NCI-H1930 (cell line): ENCODE results near the gene FHIT.
"Not testable (repeated sequence)": the region's sequence is repeated elsewhere in the genome, so short reads cannot be mapped to it uniquely, and the experiment has no call there.

ENCODE experiments used
- DNase-seq, 2 experiments: peaks; one replicate each; lab custom pipeline; 2025; lab: John Stamatoyannopoulos, UW

The FHIT gene

DNA sequence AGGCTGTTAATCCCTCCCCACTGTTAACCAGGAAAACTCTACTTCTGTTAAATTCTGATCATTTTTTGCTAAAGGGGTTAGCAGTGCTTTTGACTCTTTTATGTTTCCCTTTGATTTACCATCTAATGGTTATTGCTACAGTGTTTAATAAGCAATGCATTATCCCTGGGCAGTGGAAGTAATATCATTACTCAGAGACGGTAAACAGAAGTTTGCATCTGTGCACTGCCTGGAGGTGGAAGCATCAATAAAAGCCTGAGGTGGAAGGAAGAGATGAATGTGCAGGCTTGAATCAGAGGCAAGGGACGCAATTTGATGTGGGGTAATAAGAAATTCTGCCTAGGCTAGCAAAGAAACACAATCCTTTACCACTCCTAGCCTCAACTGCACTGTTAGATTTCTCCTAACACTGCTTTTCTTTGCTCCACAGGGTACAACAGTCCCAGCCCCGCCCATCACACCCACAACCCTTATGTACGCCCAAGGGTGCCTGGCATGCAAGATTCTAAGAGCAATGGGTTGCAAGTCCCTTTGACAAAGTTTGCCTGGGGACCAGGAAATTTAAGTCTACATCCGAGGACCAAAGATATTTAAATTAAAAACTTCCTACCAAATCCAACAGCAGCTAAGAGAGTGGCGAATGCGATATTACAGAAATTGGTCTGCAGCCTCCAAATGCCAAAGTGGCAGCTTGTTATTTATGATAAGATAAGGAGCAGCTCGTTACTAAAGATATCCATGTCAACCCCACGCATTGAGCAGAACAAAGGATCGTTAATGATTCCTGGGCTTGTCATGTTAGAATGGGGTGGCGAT lies 261.4 kb downstream of the FHIT start:
- DNase-seq = no peak

DNA sequence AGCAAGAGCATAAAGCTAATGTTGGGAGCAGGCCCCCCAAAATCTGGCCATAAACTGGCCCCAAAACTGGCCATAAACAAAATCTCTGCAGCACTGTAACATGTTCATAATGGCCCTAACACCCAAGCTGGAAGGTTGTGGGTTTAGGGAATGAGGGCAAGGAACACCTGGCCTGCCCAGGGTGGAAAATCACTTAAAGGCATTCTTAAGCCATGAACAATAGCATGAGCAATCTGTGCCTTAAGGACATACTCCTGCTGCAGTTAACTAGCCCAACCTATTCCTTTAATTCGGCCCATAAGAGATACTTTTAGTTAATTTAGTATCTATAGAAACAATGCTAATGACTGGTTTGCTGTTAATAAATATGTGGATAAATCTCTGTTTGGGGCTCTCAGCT lies 264.1 kb downstream of the FHIT start:
- not testable (repeated sequence) for DNase-seq

DNA sequence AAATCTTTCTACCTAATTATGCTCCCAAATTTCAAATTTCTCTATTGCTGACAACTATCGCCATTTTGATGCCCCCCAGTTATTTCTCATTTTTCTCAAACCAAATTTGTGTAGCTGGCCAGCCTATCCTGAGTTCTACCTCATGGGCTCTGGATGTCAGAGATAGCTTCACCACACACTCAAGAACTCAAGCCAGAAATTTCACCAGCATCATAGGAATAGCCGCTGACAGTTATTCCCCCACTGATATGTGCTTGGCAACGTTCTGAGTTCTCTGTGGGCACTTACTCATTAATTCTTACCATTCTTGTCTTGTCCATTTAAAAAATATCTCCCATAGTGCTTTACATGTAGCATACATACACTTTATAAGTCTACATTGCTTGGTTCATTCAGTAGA lies 264.7 kb downstream of the FHIT start:
- no peak for DNase-seq

DNA sequence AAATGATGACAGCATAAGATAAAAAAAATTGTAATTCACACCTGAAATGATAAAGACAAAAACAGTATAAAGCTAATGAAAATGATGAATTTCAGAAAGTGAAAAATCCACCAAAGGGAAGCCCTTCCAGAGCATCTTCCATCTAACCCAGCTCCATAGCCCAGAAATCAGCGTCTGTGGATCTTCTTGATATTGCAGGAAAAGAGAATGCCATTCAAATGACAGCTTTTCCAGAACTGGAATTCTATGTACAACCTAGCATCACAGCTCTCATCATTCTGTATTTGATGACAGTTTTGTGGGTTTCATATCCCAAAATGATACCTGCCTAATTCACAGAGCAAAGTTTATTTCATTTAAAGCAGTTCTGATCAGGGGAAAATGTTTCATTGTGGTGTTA lies 267.3 kb downstream of the FHIT start:
- DNase-seq = no peak

DNA sequence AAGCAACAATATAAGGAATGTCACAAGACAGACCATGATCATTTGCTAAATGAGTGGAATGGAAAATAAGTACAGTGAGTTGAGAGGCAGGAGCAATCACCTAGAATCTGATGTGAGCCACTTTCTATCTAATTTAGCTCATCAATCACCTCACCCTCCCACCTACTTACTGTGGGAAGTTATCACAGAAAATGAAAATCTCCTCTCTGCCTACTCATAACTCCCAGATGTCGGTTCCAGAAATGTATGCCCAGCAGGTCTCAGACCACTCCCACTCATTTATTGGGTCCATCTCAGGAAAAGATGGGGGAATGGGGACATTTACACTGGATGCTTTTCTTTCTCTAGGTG lies 270.9 kb downstream of the FHIT start:
- no peak for DNase-seq

DNA sequence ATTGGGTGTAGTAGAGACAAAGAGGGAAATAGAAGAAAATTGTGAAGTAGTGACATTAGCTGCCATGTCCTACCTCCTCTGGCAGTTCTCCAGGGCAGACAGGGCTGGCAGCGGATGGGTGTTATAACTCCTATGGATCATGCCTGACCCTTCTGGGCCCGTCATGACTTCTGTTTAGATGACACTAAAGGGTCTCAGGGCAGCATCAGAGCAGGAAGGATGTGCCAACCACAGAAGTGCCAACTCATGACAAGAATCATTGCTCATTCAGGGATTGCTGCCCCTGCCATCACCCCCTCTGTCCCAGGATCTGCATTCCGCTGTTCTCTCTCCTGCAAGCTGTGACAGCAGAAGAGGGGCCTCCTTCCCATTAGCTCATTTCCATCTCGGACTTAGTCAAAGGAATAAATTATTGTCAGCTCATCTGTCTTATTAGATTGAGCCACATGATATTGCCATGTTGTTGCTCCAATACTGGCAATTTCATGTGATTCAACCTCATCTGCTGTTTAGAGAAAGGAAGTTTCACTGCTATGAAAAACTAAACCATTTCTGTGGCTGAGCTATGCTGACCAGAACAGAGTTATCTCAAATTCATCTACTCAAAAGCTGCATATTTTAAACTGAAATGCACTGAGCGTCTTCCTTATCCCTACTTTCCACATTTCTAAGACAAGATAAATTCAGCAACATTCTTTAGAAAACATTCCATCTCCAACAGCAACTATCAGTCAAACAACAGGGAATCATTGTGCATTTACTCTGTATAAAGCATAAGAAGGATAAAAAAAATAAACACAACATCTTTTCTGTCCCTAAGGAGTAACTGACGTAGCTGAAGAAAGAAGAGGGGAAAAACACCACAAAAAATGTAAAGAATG lies 271.6 kb downstream of the FHIT start:
- DNase-seq = no peak

DNA sequence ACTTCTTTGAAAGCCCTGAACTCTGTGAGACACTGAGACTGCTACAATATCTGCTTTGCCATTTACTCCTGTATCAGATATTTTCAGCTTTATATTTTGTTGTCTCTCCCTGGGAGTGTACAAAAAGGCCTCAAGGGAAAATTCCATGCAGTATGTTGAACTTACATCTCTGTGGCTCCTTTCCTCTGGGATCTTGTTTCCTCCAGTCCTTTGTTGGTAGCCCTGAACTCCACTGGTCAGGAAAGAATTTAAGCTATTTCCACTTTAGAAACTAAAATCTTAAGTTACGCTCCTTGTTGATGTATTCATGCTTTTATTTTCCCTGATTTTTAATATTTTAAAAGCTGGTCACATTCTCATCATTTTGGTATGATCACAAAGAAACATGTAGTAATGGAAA lies 277.9 kb downstream of the FHIT start:
- no peak for DNase-seq

DNA sequence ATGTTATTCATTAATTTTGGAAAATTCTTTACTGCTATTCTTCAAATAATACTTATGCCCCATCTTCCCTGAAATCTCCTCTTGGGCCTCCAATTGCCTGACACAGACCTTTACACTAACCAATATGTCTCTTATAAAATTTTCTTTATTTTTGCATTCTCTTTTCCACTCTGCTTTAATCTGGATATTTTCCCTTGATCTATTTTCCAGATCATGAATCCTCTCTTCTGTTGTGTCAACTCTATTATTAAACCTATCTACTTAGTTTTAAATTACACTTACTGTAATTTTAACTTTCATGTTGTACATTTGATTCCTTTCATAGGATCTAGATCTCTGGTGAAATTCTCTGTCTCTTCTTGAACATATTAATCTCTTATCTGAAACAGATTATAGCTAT lies 278.7 kb downstream of the FHIT start:
- DNase-seq = no peak

DNA sequence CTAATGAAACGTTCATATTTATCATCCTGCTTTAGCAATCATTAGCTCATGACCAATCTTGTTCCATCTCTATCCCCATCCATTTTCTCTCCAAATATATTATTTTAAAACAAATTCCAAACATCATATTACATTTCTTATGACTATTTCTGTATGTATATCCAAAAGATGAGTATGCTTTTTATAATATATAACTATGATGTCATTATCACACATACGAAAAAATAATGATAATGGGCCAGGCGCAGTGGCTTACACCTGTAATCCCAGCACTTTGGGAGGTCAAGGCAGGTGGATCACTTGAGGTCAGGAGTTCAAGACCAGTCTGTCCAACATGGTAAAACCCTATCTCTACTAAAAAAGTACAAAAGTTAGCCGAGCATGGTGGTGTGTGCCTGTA lies 280.4 kb downstream of the FHIT start:
- no peak for DNase-seq

DNA sequence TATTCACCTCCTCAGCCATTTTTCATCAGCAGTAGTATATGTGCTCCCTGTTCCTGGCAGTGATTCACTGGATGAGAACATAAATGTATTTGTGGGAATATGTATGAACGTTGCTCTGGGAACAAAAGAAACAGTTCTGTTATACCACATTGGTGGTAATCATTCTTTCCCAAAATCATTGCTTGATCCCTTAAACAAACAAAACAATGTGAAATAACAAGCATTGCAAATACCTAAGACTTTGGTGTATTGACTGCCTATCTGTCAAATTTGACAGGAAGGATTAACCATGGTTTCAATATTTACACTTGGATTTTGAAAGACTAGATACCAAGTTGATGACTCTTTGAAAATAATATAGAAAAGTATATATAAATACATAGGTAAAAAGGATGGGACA lies 284.1 kb downstream of the FHIT start:
- no peak for DNase-seq

DNA sequence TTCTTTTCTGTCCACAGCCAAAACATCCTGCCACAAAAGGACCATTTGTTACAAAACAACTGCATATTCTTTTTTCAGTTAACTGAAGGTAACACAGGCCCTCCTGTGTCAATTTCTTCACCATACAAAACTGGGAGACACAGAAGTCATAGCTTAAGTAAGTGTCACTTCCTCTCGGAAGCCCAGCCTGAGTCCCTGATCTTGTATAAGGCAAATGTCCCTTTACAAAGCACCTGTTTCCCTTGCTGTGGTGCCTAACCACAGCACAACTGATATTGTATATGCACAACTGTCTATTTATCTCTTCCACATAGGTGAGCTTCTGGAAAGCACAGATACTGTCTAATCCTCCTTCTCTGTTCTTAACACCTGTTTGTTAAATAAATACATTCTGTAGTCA lies 293.7 kb downstream of the FHIT start:
- no peak for DNase-seq

DNA sequence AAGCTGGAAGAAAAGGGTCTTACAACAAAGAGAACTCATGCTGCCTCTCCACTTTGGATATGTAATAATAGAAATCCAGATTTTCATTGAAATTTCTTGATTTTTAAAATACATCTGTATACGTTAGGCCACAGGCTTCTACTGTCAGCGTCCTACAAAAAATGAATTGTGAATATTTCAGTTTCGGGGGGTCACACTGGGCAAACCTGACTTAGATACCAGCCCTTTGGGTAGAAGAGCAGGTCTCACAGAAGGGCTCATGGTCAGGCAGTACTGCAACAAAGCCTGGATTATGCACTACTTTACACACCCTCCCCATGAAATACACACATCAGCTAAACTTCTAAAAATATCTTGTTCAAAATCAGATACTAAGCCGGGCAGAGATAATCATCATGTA lies 294.5 kb downstream of the FHIT start:
- DNase-seq = no peak

DNA sequence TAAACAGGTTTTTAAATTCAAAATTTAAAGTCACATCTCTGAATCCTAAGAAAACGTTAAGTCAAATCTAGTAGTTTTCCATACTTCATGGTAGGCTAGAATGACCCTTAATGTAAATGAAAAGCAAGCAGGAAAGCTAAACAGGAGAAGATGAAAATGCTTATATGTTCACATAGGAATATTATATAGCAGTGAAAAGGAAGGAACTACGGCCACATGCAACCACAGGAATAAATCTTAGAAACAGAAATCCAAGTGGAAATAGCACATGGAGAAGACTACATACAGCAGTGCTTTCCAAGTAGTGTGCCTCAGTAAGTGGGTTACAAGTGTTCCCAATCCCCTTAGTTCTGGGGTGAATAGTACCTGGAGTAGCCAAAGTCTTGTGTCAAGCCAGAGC lies 296.2 kb downstream of the FHIT start:
- no peak for DNase-seq

DNA sequence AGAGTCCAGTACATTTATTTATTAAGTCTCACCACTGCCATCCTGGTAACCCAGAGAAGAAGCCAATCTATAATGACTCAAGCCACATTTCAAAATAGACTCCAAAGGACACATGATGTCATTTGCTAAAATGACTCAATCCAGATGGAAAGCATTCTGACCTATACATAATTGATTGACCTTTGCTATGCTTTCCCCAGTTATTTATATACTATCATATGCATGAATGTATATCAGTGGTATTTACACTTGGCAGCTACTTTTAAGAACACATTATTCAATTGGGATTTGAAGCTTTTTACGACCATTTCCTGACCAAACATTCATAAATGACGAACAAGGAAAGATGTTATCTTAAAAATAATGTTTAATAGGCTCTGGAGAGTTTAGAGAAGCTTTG lies 297.2 kb downstream of the FHIT start:
- DNase-seq = no peak

DNA sequence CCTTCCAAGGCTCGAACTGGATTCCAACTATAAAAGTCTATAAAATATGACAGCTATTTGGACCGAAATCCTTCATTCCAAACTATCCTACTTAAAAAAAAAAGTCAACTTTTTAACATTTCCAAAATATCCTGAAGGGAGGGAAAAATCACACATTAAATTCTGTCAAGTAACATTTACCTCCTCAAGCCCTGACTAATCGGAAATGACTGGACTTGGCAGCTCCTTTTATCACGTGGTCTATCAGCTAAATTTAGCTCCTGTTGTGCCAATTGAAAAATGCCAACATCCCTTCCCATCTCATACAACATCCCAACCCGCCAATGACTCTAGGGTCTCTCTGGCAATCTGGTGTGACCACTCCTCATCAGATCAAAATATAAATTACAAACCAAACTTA lies 297.9 kb downstream of the FHIT start:
- DNase-seq = no peak

DNA sequence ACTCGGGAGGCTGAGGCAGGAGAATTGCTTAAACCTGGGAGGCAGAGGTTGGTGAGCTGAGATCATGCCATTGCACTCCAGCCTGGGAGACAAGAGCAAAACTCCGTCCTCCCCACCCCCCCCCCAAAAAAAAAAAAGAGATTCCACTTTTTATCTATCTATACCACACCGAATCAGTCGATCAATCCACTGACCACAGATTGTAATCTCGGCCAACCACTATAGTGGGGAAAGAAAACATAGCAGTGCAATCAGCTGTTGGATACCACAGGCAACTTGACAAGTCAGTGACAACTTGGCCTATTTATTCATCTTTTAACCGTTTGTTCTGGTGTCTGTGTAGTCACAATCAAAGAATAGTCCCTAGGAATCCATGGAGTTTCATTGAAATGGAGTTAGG lies 299.2 kb downstream of the FHIT start:
- no peak for DNase-seq

DNA sequence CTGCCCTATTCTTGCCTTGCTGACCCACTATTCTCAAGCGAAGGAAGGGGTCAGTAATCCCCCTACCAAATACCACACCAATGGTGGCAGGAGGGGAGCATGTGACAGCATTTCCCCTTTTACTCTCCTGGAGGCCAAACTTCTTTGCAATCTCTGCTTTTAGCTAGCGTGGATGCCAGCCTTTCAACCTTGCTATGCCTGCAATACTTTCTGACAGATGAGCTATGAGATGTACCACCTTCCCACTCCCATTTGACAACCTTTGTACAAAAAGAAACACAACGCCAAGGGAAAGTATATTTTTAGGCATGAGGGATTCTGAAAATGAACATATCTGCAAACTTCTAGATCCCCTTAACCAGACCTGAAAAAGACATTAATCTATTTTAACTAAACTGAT lies 302.1 kb downstream of the FHIT start:
- DNase-seq = no peak

DNA sequence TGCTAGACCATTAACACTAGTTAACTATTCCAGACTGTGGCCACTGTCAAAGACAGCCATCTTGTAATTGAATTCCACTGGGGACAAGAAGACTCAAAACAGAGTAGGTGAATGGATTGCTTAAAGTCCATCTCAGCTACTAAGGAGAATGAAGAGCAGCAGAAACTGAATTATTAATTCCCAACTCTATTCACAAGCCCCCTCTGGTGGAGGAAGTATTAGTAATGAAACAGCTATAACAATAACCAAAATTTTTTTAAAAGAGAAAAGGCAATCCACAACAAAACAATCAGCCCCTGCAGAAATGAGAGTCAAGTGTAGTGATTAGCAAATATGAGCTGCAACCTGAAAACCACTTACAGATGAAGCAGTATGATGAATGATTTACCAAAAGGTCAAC lies 302.8 kb downstream of the FHIT start:
- no peak for DNase-seq

DNA sequence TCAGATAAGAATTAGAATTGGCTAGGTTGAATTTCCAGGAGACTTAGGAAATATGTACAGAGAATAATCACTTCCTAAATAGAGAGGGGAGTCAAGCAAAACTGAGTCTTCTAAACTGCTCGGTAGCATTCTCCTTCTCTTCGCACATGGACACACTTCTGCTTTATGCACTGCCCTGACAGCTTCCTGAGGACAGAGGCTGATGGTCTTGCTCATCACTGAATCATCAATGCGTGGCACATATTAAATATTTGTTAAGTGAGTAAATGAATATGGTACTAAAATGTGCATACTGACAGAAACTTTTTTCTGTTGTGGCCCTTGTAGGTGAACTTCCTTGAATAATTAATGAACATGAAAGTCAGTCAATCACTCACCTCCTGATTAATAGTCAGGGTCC lies 315.5 kb downstream of the FHIT start:
- no peak for DNase-seq

DNA sequence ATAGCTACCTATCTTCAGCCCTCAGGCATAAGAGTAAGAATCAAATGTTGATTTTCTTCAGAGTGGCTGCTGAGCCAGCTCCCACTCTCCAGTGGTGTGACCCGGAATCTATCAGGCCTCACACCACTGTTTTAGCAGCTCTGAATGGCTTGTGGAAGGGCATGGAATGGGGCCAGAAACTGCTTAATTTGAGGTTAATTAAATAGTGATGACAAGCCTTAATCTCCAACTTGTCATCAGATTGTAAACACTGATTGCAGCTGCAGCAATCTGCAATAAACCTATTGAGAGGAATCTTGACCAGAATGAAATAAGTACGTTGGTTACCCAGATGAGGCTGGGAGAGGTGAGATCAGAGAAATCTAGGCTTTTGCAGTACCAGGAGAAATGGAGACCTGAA lies 317.4 kb downstream of the FHIT start:
- DNase-seq = no peak

DNA sequence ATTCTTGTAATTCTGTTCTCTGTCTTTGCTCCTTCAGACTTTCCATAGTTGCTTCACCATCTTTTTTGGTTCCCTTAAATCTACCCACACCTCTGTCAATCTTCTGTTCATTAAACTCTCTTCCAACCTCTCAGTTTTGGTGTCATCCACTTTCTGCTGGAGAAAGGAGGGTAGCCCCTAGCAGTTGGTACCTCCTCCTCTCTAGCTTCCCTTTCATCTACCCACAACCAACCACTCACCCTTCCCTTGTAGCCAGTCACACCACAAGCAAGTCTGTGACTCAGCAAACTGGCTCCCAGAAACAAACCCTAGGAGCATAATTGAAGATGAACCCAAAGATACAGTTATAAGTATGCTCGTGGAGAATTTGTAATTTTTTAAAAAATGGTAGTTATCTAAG lies 318.6 kb downstream of the FHIT start:
- DNase-seq = no peak

DNA sequence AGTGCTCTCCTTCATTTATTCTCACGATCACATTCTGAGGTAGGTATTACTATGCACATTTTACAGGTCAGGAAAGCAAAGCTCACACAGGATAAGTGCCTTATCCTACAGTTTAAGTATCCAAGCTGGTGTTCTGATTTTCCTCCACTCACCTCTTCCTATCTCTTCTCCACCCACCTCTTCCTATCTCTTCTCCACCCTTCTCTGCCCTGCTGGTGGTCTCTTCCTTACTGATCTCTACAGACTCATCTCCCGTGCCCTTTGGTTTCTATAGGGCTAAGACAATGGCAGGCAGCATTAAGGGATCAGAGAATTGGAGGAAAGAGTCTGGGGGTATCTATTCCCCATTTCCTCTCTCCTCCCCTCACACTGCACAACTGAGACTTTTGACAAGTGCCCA lies 319.1 kb downstream of the FHIT start:
- no peak for DNase-seq

DNA sequence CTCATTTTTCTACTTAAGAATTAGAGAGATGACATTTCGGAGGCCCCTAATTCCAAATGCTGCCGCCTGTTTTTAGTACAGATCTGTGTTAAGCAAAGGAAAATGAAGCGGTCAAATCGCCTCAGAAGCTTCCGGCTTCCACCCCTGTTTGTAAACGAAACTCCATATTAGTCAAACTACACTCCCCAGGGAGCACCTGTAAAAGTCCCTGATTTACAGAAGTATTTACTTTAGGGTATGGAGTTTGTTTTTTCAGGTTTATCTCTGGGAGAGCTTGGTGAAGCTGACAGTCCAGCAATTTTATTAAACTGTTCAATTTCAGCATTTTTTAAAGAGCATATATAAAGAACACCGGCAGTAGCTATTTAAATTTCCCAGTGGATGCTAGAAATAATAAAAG lies 319.8 kb downstream of the FHIT start:
- no peak for DNase-seq

DNA sequence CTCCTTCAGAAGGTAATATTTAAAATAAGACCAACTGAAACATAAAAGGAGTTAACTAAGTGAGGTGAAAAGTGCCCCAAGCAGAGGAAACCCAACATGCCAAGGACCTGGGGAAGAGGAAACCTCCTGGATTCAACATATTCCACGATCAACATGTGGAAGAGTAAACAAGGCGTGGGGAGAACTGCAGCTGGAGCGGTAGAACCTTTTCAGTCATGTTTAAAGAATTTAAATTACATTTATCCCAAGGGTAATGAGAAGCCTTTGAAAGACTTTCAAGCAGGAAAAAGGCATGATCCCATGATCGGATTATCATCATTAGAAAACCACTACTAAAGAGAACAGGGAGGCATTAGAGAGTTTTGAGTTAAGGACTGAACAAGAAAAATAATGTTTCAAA lies 330.7 kb downstream of the FHIT start:
- DNase-seq = no peak
